Lower lobe of right lung (tissue), 2 donors: ENCODE results near the gene FILIP1. TPM values are rescaled to one million over a fixed set of nuclear protein-coding genes. Genes with fewer than 3 reads are reported as not detected.
A peak's percentile ranks its signal among the peaks of the same experiment; 100 is the strongest.
"Not testable (repeated sequence)": the region's sequence is repeated elsewhere in the genome, so short reads cannot be mapped to it uniquely, and the experiment has no call there.

Source experiments
- ATAC-seq, 2 donors: fragments of 200-7000 bp; cut with Tn5 transposase; one replicate each; pipeline ENCODE4 v1.9.1; 2020 to 2022; ENCODE audit warnings: mild to moderate bottlenecking in 2 of 2, moderate library complexity in 2 of 2
- DNase-seq: peaks from one replicate; pipeline ENCODE4 v3.0.0-alpha.2; 2020
- H3K27ac ChIP-seq: fragments of 200-600 bp; one replicate; pipeline ENCODE4 v1.8.0; 2022
- H3K27me3 ChIP-seq: fragments of 200-600 bp; one replicate; pipeline ENCODE4 v1.8.0; 2022; ENCODE audit warnings: low read depth
- H3K36me3 ChIP-seq: fragments of 200-600 bp; one replicate; pipeline ENCODE4 v1.8.0; 2022; ENCODE audit warnings: mild to moderate bottlenecking
- H3K4me1 ChIP-seq: fragments of 200-600 bp; one replicate; pipeline ENCODE4 v1.8.0; 2022
- H3K4me3 ChIP-seq: fragments of 200-600 bp; one replicate; pipeline ENCODE4 v1.8.0; 2022; ENCODE audit warnings: mild to moderate bottlenecking
- H3K9me3 ChIP-seq: fragments of 200-600 bp; one replicate; pipeline ENCODE4 v1.8.0; 2022
- intact Hi-C: fragments of 100-400 bp; cut with DNase I; formaldehyde crosslinking; loops from one replicate; pipeline ENCODE4 v1.11.0; 2022
- total RNA-seq: library from RNA; stranded (reverse); fragmentation: NEBNext Ultra II Directional; extraction: Animal tissue kit (Norgen Biotek cat#: 25700); gene quantifications from one replicate; pipeline ENCODE4 v1.2.1, GENCODE V29; 2021
- TF ChIP-seq, protein P1 (sequence below): fragments of 200-600 bp; IDR thresholded peaks from one replicate; pipeline ENCODE4 v1.8.0; 2022; ENCODE audit warnings: antibody characterized with exemption, mild to moderate bottlenecking
- donor health status: DM: no; HTN: yes; CAD: no; lungs with severe emphysema.

Gene FILIP1
- total RNA-seq, 1 donor from 2014 or later: 17.4 TPM

DNA sequence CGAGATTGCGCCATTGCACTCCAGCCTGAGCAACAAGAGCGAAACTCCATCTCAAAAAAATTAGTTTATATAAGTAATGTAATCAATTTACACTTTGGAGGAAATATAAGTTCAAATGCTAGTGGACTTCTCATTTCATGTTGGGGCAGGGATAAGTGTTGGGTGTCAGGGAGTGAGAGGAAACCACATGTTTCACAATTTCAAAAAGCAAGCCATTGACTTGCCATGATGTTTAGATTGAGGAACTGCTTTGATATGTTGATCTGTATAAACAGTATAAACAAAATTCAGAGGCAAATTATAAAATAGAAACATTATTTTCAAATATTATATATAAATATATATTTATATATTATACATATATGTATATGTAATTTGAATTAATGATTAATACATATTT lies 42.7 kb downstream of the FILIP1 start:
- TF ChIP-seq, protein P1, sequence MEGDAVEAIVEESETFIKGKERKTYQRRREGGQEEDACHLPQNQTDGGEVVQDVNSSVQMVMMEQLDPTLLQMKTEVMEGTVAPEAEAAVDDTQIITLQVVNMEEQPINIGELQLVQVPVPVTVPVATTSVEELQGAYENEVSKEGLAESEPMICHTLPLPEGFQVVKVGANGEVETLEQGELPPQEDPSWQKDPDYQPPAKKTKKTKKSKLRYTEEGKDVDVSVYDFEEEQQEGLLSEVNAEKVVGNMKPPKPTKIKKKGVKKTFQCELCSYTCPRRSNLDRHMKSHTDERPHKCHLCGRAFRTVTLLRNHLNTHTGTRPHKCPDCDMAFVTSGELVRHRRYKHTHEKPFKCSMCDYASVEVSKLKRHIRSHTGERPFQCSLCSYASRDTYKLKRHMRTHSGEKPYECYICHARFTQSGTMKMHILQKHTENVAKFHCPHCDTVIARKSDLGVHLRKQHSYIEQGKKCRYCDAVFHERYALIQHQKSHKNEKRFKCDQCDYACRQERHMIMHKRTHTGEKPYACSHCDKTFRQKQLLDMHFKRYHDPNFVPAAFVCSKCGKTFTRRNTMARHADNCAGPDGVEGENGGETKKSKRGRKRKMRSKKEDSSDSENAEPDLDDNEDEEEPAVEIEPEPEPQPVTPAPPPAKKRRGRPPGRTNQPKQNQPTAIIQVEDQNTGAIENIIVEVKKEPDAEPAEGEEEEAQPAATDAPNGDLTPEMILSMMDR: no peak
- H3K4me3 ChIP-seq: no peak overlapping the region
- no peaks in the 10 kb centered on the region for H3K27me3 ChIP-seq
- intact Hi-C loops: no loop called here
- H3K27ac ChIP-seq: no peak overlapping the region
- ATAC-seq (no peak), DNase-seq (no peak)
- H3K9me3 ChIP-seq: no peaks in the 10 kb centered on the region
- no peaks in the 10 kb centered on the region for H3K36me3 ChIP-seq
- no peaks in the 10 kb centered on the region for H3K4me1 ChIP-seq

DNA sequence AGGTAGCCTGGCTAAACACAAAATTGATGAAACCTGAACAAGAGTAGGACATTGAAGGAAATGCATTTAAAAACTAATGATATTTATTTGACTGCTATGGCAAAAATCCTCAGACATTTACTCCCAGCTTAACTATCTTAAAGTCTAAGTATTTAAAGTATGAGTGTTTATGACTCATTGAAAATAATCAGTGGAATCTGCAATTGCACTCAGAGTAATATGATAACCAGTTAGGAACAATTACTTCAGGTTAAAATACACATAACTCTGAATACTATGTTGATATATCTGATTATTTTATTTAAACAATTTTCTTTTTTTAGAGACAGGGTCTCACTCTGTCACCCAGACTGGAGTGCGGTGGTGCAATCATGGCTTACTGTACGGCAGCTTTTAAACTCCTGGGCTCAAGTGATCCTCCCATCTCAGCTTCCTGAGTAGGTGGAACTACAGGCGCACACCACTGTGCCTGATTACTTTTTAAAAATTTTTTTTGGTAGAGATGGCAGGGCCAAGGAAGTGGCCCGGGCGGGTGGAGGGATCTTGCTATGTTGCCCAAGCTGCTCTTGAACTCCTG lies 43.9 kb downstream of the FILIP1 start:
- intact Hi-C loops: no loop called here
- H3K4me3 ChIP-seq: no peak overlapping the region
- no peaks in the 10 kb centered on the region for H3K27me3 ChIP-seq
- no peaks in the 10 kb centered on the region for H3K36me3 ChIP-seq
- peak; percentile 42 for DNase-seq
- peak overlapping the region; percentile 13 for H3K27ac ChIP-seq
- no peaks in the 10 kb centered on the region for H3K4me1 ChIP-seq
- TF ChIP-seq, protein P1: no peak
- peak; percentile 74 to 84 for ATAC-seq
- H3K9me3 ChIP-seq: no peaks in the 10 kb centered on the region

DNA sequence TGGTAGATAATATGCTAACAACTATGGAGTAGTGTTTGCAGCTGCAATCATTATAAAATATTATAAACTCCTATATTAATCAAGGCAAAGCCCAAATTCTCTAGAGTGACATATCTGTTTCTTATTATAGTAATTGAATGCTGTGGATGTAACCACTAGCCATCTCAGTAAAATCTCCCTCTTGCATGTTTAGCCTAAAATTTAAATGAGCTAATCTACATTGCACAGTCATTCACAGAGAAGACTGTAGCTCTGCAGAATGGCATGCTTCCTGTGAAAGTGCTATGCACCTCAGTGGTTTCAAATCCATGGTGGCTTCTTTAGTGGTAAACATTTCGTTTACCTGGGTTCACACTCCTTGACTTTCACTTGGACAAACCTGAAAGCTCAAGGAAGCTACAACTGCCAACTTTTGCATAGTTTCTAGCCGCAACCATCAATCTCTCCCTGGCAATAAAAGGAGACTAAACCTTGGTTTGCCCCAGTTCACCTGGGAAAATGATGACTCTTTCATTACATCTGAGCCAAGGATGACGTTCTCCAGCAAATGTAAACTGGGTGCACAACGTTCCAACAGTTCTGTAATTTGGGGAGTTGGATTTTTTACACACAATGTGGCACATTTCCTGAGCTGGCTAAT lies 47.2 kb downstream of the FILIP1 start:
- TF ChIP-seq, protein P1: no peak
- ATAC-seq: no peak
- no peaks in the 10 kb centered on the region for H3K36me3 ChIP-seq
- H3K27me3 ChIP-seq: no peaks in the 10 kb centered on the region
- DNase-seq: no peak
- no peaks in the 10 kb centered on the region for H3K9me3 ChIP-seq
- no peaks in the 10 kb centered on the region for H3K4me1 ChIP-seq
- intact Hi-C loops: no loop called here
- no peak overlapping the region for H3K27ac ChIP-seq
- H3K4me3 ChIP-seq: no peak overlapping the region

DNA sequence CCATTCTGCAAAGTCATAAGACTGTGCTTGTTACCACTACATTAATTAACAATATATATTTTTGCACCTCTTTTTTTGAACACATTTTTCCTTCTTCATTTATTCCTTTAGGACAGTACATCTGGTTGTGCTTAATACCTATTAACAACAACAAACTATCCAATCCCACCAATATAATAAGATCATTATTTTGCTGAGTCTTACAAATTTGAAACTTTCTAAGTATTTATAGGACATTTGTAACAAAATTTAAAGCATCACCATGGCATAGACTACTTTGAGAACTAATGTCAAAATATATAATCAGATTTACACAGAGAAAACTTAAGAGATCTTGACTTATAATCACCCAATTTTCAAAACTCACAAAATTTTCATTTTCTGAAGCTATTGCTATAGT lies 47.9 kb downstream of the FILIP1 start:
- ATAC-seq (no peak), DNase-seq (no peak)
- H3K36me3 ChIP-seq: no peaks in the 10 kb centered on the region
- H3K4me3 ChIP-seq: no peak overlapping the region
- H3K4me1 ChIP-seq: no peaks in the 10 kb centered on the region
- TF ChIP-seq, protein P1: no peak
- intact Hi-C loops: no loop called here
- H3K27me3 ChIP-seq: no peaks in the 10 kb centered on the region
- no peak overlapping the region for H3K27ac ChIP-seq
- H3K9me3 ChIP-seq: no peaks in the 10 kb centered on the region

DNA sequence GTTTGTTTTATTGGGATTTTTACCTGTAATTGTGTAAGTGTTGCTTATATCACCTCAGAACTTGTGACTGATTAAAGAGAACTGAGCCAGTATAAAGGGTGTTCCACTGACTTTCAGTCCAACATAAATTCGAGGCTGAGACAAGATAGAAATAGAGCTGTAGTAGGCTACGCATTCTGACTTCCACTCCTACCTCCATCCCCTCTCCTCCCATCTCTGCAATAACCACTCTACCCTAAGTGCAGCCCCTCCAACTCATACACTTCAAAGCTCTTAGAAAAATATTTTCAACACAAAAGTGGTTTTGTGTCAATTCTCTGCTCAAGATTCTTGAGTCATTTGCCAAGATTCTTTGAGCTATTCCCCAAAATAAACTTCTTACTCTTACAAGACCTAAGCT lies 48.7 kb downstream of the FILIP1 start:
- Histone ChIP-seq H3K4me1 (peaks cover 6% of the 10 kb centered on the region), H3K27ac (no peak overlapping the region), H3K9me3 (no peaks in the 10 kb centered on the region), H3K36me3 (no peaks in the 10 kb centered on the region), H3K27me3 (no peaks in the 10 kb centered on the region), H3K4me3 (no peak overlapping the region)
- intact Hi-C loops: no loop called here
- TF ChIP-seq, protein P1: no peak
- DNase-seq (no peak), ATAC-seq (peak in 1 of 2 donors; percentile 56)

DNA sequence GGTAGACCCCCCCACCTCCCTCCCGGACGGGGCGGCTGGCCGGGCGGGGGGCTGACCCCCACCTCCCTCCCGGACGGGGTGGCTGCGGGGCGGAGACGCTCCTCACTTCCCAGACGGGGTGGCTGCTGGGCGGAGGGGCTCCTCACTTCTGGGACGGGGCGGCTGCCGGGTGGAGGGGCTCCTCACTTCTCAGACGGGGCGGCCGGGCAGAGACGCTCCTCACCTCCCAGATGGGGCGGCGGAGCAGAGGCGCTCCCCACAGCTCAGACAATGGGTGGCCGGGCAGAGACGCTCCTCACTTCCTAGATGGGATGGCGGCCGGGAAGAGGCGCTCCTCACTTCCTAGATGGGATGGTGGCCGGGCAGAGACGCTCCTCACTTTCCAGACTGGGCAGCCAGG lies 51.7 kb downstream of the FILIP1 start:
- H3K4me3 ChIP-seq, H3K27me3 ChIP-seq, H3K9me3 ChIP-seq, H3K27ac ChIP-seq, intact Hi-C loops, ATAC-seq, H3K36me3 ChIP-seq, DNase-seq: not testable (repeated sequence)
- peaks cover 32% of the 10 kb centered on the region for H3K4me1 ChIP-seq

DNA sequence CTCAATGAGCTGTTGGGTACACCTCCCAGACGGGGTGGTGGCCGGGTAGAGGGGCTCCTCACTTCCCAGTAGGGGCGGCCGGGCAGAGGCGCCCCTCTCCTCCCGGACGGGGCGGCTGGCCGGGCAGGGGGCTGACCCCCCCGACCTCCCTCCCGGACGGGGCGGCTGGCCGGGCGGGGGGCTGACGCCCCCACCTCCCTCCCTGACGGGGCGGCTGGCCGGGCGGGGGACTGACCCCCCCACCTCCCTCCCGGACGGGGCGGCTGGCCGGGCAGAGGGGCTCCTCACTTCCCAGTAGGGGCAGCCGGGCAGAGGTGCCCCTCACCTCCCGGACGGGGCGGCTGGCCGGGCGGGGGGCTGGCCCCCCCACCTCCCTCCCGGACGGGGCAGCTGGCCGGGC lies 52.1 kb downstream of the FILIP1 start:
- H3K27ac ChIP-seq, H3K4me3 ChIP-seq, H3K9me3 ChIP-seq, intact Hi-C loops, ATAC-seq, H3K27me3 ChIP-seq, DNase-seq, H3K36me3 ChIP-seq: not testable (repeated sequence)
- H3K4me1 ChIP-seq: peaks cover 32% of the 10 kb centered on the region
